IMR-90 (cell line): ENCODE data around the gene USP20. TPM values are rescaled to one million over a fixed set of nuclear protein-coding genes. Genes with fewer than 3 reads are reported as not detected.

Experiments used
- ATAC-seq: fragments of 200-7000 bp; cut with Tn5 transposase; 2 replicates; pipeline ENCODE4 v1.9.1; 2020; ENCODE audit warnings: low read depth, mild to moderate bottlenecking, moderate library complexity
- BruUV-seq: library from RNA; stranded (reverse); fragments of 400-500 nt; replicated peaks from 2 replicates; lab custom pipeline; 2021; lab: Mats Ljungman, UMichigan
- CTCF ChIA-PET: fragments of 300-600 bp; formaldehyde crosslinking; extraction: SDS; loops from one replicate; lab custom pipeline; 2021; ENCODE audit warnings: antibody characterized with exemption; lab: Yijun Ruan, JAX
- POLR2A ChIA-PET: fragments of 300-600 bp; sonication (Branson Sonifier 250); formaldehyde crosslinking; loops from one replicate; lab custom pipeline; 2022; ENCODE audit warnings: antibody characterized with exemption; ENCODE audit not compliant: unreplicated experiment; lab: Charles Lee
- DNase-seq: peaks from one replicate; pipeline ENCODE4 v3.0.0; 2013
- H2AFZ ChIP-seq: replicated peaks from 2 replicates; pipeline ENCODE3; 2013; ENCODE audit warnings: low read length, mild to moderate bottlenecking; ENCODE audit not compliant: poor library complexity
- H2AK5ac ChIP-seq: 2 replicates; pipeline ENCODE4 v1.6.1; 2013; ENCODE audit warnings: low read depth, low read length, inconsistent platforms
- H2AK9ac ChIP-seq: replicated peaks from 2 replicates; pipeline ENCODE3; 2013; ENCODE audit warnings: mild to moderate bottlenecking, low read depth, low read length, moderate library complexity; ENCODE audit not compliant: poor library complexity
- H2BK120ac ChIP-seq: 2 replicates; pipeline ENCODE4 v1.6.1; 2013; ENCODE audit warnings: low read depth, low read length, inconsistent platforms
- H2BK15ac ChIP-seq: 3 replicates; pipeline ENCODE4 v1.6.1; 2013; ENCODE audit warnings: low read depth, low read length, inconsistent platforms
- H2BK20ac ChIP-seq: 2 replicates; pipeline ENCODE4 v1.6.1; 2013; ENCODE audit warnings: low read depth, mild to moderate bottlenecking, inconsistent platforms, low read length, moderate library complexity
- H2BK5ac ChIP-seq: 2 replicates; pipeline ENCODE4 v1.6.1; 2013; ENCODE audit warnings: mild to moderate bottlenecking, low read depth, low read length, inconsistent platforms; ENCODE audit not compliant: poor library complexity, severe bottlenecking
- H3K14ac ChIP-seq: replicated peaks from 2 replicates; pipeline ENCODE4 v1.6.1; 2013; ENCODE audit warnings: low read depth, low read length, inconsistent platforms
- H3K18ac ChIP-seq: 2 replicates; pipeline ENCODE4 v1.6.1; 2013; ENCODE audit warnings: low read depth, low read length, control low read depth
- H3K23ac ChIP-seq: 2 replicates; pipeline ENCODE4 v1.6.1; 2013; ENCODE audit warnings: low read depth, low read length, inconsistent platforms
- H3K27ac ChIP-seq: 2 replicates; pipeline ENCODE4 v1.5.1; 2013; ENCODE audit warnings: mild to moderate bottlenecking, control low read depth, low read length; ENCODE audit not compliant: insufficient read depth
- H3K27me3 ChIP-seq: 2 replicates; pipeline ENCODE4 v1.6.1; 2013; ENCODE audit warnings: low read length; ENCODE audit not compliant: control insufficient read depth, insufficient read depth
- H3K36me3 ChIP-seq: 2 replicates; pipeline ENCODE4 v1.6.1; 2013; ENCODE audit warnings: low read length, mixed read lengths; ENCODE audit not compliant: control insufficient read depth, insufficient read depth
- H3K4ac ChIP-seq: 2 replicates; pipeline ENCODE4 v1.6.1; 2013; ENCODE audit warnings: low read depth, low read length, inconsistent platforms
- H3K4me1 ChIP-seq: 2 replicates; pipeline ENCODE4 v1.6.1; 2013; ENCODE audit warnings: low read length, mixed read lengths; ENCODE audit not compliant: control insufficient read depth, insufficient read depth
- H3K4me2 ChIP-seq: 2 replicates; pipeline ENCODE4 v1.6.1; 2013; ENCODE audit warnings: low read depth, mild to moderate bottlenecking, control low read depth, low read length, moderate library complexity
- H3K4me3 ChIP-seq: 2 replicates; pipeline ENCODE4 v1.5.1; 2013; ENCODE audit warnings: low read depth, mild to moderate bottlenecking, control low read depth, low read length, moderate library complexity; ENCODE audit not compliant: insufficient read depth
- H3K56ac ChIP-seq: 2 replicates; pipeline ENCODE4 v1.6.1; 2013; ENCODE audit warnings: low read length, inconsistent platforms; ENCODE audit not compliant: insufficient read depth; ENCODE audit errors: extremely low read depth
- H3K79me1 ChIP-seq, 2 experiments: 2 replicates each; pipeline ENCODE4 v1.6.1; 2013; ENCODE audit warnings: low read length in 2 of 2, inconsistent platforms in 1 of 2, low read depth in 1 of 2
- H3K9ac ChIP-seq: 2 replicates; pipeline ENCODE4 v1.6.1; 2013; ENCODE audit warnings: low read depth, low read length, control low read depth
- H3K9me1 ChIP-seq: 2 replicates; pipeline ENCODE4 v1.6.1; 2013; ENCODE audit warnings: low read length, inconsistent platforms; ENCODE audit not compliant: insufficient read depth
- H3K9me3 ChIP-seq: 2 replicates; pipeline ENCODE4 v1.6.1; 2013; ENCODE audit warnings: low read length; ENCODE audit not compliant: control insufficient read depth, insufficient read depth
- H4K20me1 ChIP-seq: 2 replicates; pipeline ENCODE4 v1.6.1; 2013; ENCODE audit warnings: low read length, inconsistent platforms; ENCODE audit not compliant: insufficient read depth
- H4K5ac ChIP-seq: 2 replicates; pipeline ENCODE4 v1.6.1; 2013; ENCODE audit warnings: mild to moderate bottlenecking, low read depth, low read length, control low read depth
- H4K8ac ChIP-seq, 2 experiments: 2 replicates each; pipeline ENCODE4 v1.6.1; 2013; ENCODE audit warnings: low read depth in 2 of 2, low read length in 2 of 2, control low read depth in 1 of 2, inconsistent platforms in 1 of 2
- H4K91ac ChIP-seq: 2 replicates; pipeline ENCODE4 v1.6.1; 2013; ENCODE audit warnings: low read depth, low read length, inconsistent platforms; ENCODE audit not compliant: insufficient read depth
- BHLHE40 ChIP-seq: fragments of 150-350 bp; IDR thresholded peaks from 2 replicates; pipeline ENCODE4 v1.6.1; 2016; ENCODE audit warnings: mild to moderate bottlenecking, low read depth, low read length
- CEBPB ChIP-seq: IDR thresholded peaks from 2 replicates; pipeline ENCODE4 v1.6.1; 2012; ENCODE audit warnings: low read depth, low read length, improper control_type of control experiment
- CTCF ChIP-seq: conservative IDR thresholded peaks from 2 replicates; pipeline ENCODE4 v1.5.1; 2012; ENCODE audit warnings: mild to moderate bottlenecking, low read depth, low read length, improper control_type of control experiment
- MAFK ChIP-seq: IDR thresholded peaks from 2 replicates; pipeline ENCODE4 v1.6.1; 2012; ENCODE audit warnings: low read depth, low read length, improper control_type of control experiment
- MAZ ChIP-seq: IDR thresholded peaks from 2 replicates; pipeline ENCODE4 v1.6.1; 2012; ENCODE audit warnings: low read depth, mild to moderate bottlenecking, low read length, improper control_type of control experiment, moderate library complexity, borderline replicate concordance
- MXI1 ChIP-seq: IDR thresholded peaks from 2 replicates; pipeline ENCODE4 v1.6.1; 2012; ENCODE audit warnings: low read depth, mild to moderate bottlenecking, low read length, moderate library complexity, borderline replicate concordance
- NFE2L2 ChIP-seq: fragments of 150-350 bp; IDR thresholded peaks from 2 replicates; pipeline ENCODE4 v1.6.1; 2016; ENCODE audit warnings: low read depth, mild to moderate bottlenecking, low read length
- RAD21 ChIP-seq: IDR thresholded peaks from 2 replicates; pipeline ENCODE4 v1.6.1; 2012; ENCODE audit warnings: low read length, improper control_type of control experiment
- RCOR1 ChIP-seq: IDR thresholded peaks from 2 replicates; pipeline ENCODE4 v1.6.1; 2012; ENCODE audit warnings: mild to moderate bottlenecking, low read length, improper control_type of control experiment; ENCODE audit not compliant: insufficient replicate concordance
- RFX5 ChIP-seq: IDR thresholded peaks from 2 replicates; pipeline ENCODE4 v1.8.0; 2012; ENCODE audit warnings: low read depth, mild to moderate bottlenecking, low read length, moderate library complexity
- SMC3 ChIP-seq: fragments of 150-350 bp; IDR thresholded peaks from 2 replicates; pipeline ENCODE4 v1.6.1; 2016; ENCODE audit warnings: low read depth, mild to moderate bottlenecking, antibody characterized with exemption, low read length, moderate library complexity
- USF2 ChIP-seq: fragments of 150-350 bp; IDR thresholded peaks from 2 replicates; pipeline ENCODE4 v1.6.1; 2017; ENCODE audit warnings: mild to moderate bottlenecking, antibody characterized with exemption, low read length, low read depth
- whole genome bisulfite sequencing, 2 experiments: methylation state at CpG; one replicate each; pipeline versions ENCODE4 v1.1.5 to v1.1.7; 2013; ENCODE audit warnings: missing lambda C conversion rate in 2 of 2; ENCODE audit not compliant: insufficient read length in 1 of 2; ENCODE audit errors: extremely low coverage in 2 of 2; 5-methylcytosine and 5-hydroxymethylcytosine counted together
- dilution Hi-C: fragments of 300-500 bp; cut with HindIII; formaldehyde crosslinking; loops from one replicate; pipeline ENCODE4 v1.14.3; 2018; ENCODE audit warnings: low sequenced_read_pairs; ENCODE audit not compliant: unreplicated experiment
- in situ Hi-C: fragments of 300-500 bp; cut with MboI; formaldehyde crosslinking; loops from 3 replicates; pipeline ENCODE4 v1.14.3; 2019; ENCODE audit warnings: low sequenced_read_pairs, inconsistent platforms, mixed read lengths
- intact Hi-C: fragments of 100-400 bp; cut with micrococcal nuclease; formaldehyde crosslinking; loops from 2 replicates; pipeline ENCODE4 v1.10.0; 2022
- polyA plus RNA-seq, 3 experiments: library from polyadenylated mRNA; depleted of rRNA; stranded (reverse); fragments of >200 nt; gene quantifications; 2 replicates each; pipeline ENCODE4 v1.2.3, GENCODE V29; 2012; ENCODE audit warnings: low replicate concordance in 1 of 3
- total RNA-seq: library from RNA; depleted of rRNA; stranded (reverse); fragments of >200 nt; gene quantifications from 2 replicates; pipeline ENCODE4 v1.2.3, GENCODE V29; 2012

USP20 gene
- total and polyA plus RNA-seq, 2 of the 4 experiments (the other 2 are of a cell fraction), result 3.8 to 21.6 TPM

- Histone ChIP-seq H2BK5ac (no peak overlapping the region), H2BK120ac (no peak overlapping the region), H2AK9ac (no peak overlapping the region), H3K23ac (no peak overlapping the region), H4K20me1 (no peaks in the 10 kb centered on the region), H3K56ac (no peak overlapping the region), H2BK15ac (no peak overlapping the region), H3K36me3 (peaks cover 10% of the 10 kb centered on the region), H4K91ac (no peak overlapping the region), H3K4me2 (no peak overlapping the region), H3K27me3 (no peaks in the 10 kb centered on the region), H3K9me1 (peaks cover 9% of the 10 kb centered on the region; the same call in 1 of the 2 replicates), H3K9me3 (no peaks in the 10 kb centered on the region), H3K4ac (no peak overlapping the region), H2AK5ac (no peak overlapping the region), H4K8ac (no peak overlapping the region), H2BK20ac (peak overlapping the region; percentile 37; the same call in 1 of the 2 replicates), H3K18ac (no peak overlapping the region), H3K4me3 (no peak overlapping the region), H2AFZ (no peak overlapping the region), H3K14ac (no peak overlapping the region), H4K5ac (no peak overlapping the region), H3K4me1 (peaks cover 4% of the 10 kb centered on the region), H3K9ac (no peak overlapping the region), H3K79me1 (no peaks in the 10 kb centered on the region), H3K27ac (no peak overlapping the region)
- BruUV-seq, result no TSS peak
- WGBS, 2 experiments, result no CpG with 5 or more reads among the region's 4 CpGs
- ATAC-seq (no peak), DNase-seq (no peak)
- POLR2A ChIA-PET, result no interaction called here
- CTCF ChIA-PET, result interaction anchor here (1.1 kb wide), 1 partner anchor 197 kb away, joined by 3 read pairs; no protein-coding TSS in a partner anchor
- in situ Hi-C loops, result no loop called here
- TF ChIP-seq MAZ, result no peak
- no peak for TF ChIP-seq RAD21
- no peak for TF ChIP-seq RCOR1
- TF ChIP-seq RFX5, result no peak
- TF ChIP-seq CEBPB, result no peak
- TF ChIP-seq MAFK, result no peak
- no peak for TF ChIP-seq MXI1
- no peak for TF ChIP-seq CTCF
- TF ChIP-seq BHLHE40, result no peak
- TF ChIP-seq NFE2L2, result no peak
- TF ChIP-seq SMC3, result no peak
- no peak for TF ChIP-seq USF2
- intact Hi-C loops, result no loop called here
- dilution Hi-C loops, result no loop called here
These were observed 73.6 kb downstream of the USP20 start for GRCh38 chr9:129908906-129909305.
